ENCODE results near the gene SURF1.

The SURF1 gene

GRCh38 chr9:133367221-133367620, 10.9 kb upstream of the SURF1 start:
- H3K79me2 ChIP-seq (ENCODE audit: insufficient read depth, low read length): peaks cover 53% of the 10 kb centered on the region

DNA sequence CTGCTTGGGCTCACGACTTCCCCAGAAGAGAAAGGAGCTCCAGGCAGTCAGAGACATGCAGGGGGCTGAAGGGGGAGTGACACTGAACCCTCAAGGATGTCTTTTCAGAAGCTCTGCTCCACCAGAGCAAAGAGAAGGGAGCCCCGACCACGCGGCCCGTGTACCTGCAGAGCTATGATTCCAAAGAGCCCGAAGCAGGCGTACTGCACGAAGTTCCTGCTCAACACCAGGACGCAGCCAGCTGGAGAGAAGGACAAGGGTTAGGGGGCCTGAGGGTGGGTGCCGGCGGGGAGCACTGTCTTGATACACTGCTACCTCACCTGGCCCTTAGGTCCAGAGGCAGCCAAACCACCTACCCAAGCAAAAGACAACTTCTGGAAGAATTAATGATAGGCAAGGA, 10.1 kb upstream of the SURF1 start:
- no peaks in the 10 kb centered on the region; the same call in 1 of the 2 replicates for H4K20me1 ChIP-seq (ENCODE audit: low read depth, low read length)
- H3K36me3 ChIP-seq (ENCODE audit: low read length): peaks cover 6% of the 10 kb centered on the region
- no peak overlapping the region for H3K27ac ChIP-seq (ENCODE audit: low read depth, low read length)
- H3K79me2 ChIP-seq (ENCODE audit: insufficient read depth, low read length): peaks cover 46% of the 10 kb centered on the region
- H3K9ac ChIP-seq (ENCODE audit: low read length): no peak overlapping the region
- TF ChIP-seq CTCF (IDR thresholded peaks at IDR 0.05; ENCODE audit: insufficient read depth, low read length, poor library complexity, severe bottlenecking) (no peak), EZH2phosphoT487 (conservative IDR thresholded peaks at IDR 0.05; ENCODE audit: low read length) (no peak)
- H3K4me2 ChIP-seq (ENCODE audit: low read depth, low read length, poor library complexity, severe bottlenecking): no peak overlapping the region
- no peaks in the 10 kb centered on the region for H3K9me3 ChIP-seq (ENCODE audit: insufficient read depth, low read length)
- no peak overlapping the region for H2AFZ ChIP-seq (ENCODE audit: low read depth, low read length, severe bottlenecking)
- no peak overlapping the region for H3K4me3 ChIP-seq (ENCODE audit: insufficient read depth, low read length, poor library complexity, severe bottlenecking)
- no peaks in the 10 kb centered on the region for H3K9me2 ChIP-seq (replicated peaks; ENCODE audit: insufficient read depth, low read length)
- no peaks in the 10 kb centered on the region for H3K27me3 ChIP-seq (ENCODE audit: low read length)
- no peaks in the 10 kb centered on the region for H3F3A ChIP-seq (ENCODE audit: insufficient read depth)

More at GRCh38 chr9:133367221-133367620, 10.9 kb upstream of the SURF1 start:
- Histone ChIP-seq H3F3A (ENCODE audit: insufficient read depth) (no peaks in the 10 kb centered on the region), H4K20me1 (ENCODE audit: low read depth, low read length) (no peaks in the 10 kb centered on the region; the same call in 1 of the 2 replicates), H2AFZ (ENCODE audit: low read depth, low read length, severe bottlenecking) (no peak overlapping the region), H3K4me3 (ENCODE audit: insufficient read depth, low read length, poor library complexity, severe bottlenecking) (no peak overlapping the region), H3K27ac (ENCODE audit: low read depth, low read length) (no peak overlapping the region), H3K27me3 (ENCODE audit: low read length) (no peaks in the 10 kb centered on the region), H3K36me3 (ENCODE audit: low read length) (peaks cover 6% of the 10 kb centered on the region), H3K9me2 (replicated peaks; ENCODE audit: insufficient read depth, low read length) (no peaks in the 10 kb centered on the region), H3K9me3 (ENCODE audit: insufficient read depth, low read length) (no peaks in the 10 kb centered on the region), H3K4me2 (ENCODE audit: low read depth, low read length, poor library complexity, severe bottlenecking) (no peak overlapping the region), H3K9ac (ENCODE audit: low read length) (no peak overlapping the region)
- no peak for TF ChIP-seq CTCF (IDR thresholded peaks at IDR 0.05; ENCODE audit: insufficient read depth, low read length, poor library complexity, severe bottlenecking)
- no peak for TF ChIP-seq EZH2phosphoT487 (conservative IDR thresholded peaks at IDR 0.05; ENCODE audit: low read length)

GRCh38 chr9:133362359-133363044, 6.2 kb upstream of the SURF1 start:
- Histone ChIP-seq H3K4me3 (ENCODE audit: insufficient read depth, low read length, poor library complexity, severe bottlenecking) (no peak overlapping the region), H4K20me1 (ENCODE audit: low read depth, low read length) (no peaks in the 10 kb centered on the region), H3K4me2 (ENCODE audit: low read depth, low read length, poor library complexity, severe bottlenecking) (no peak overlapping the region), H3K36me3 (ENCODE audit: low read length) (peaks cover 6% of the 10 kb centered on the region), H3K27ac (ENCODE audit: low read depth, low read length) (no peak overlapping the region), H3K9me3 (ENCODE audit: insufficient read depth, low read length) (no peaks in the 10 kb centered on the region), H3F3A (ENCODE audit: insufficient read depth) (0 out of 2 replicates have a peak, but pooled peaks cover 5% of the 10 kb centered on the region), H3K79me2 (ENCODE audit: insufficient read depth, low read length) (peaks cover 9% of the 10 kb centered on the region; the same call in 1 of the 2 replicates), H3K9ac (ENCODE audit: low read length) (no peak overlapping the region), H3K27me3 (ENCODE audit: low read length) (no peaks in the 10 kb centered on the region), H3K9me2 (replicated peaks; ENCODE audit: insufficient read depth, low read length) (no peaks in the 10 kb centered on the region), H2AFZ (ENCODE audit: low read depth, low read length, severe bottlenecking) (no peak overlapping the region)
- TF ChIP-seq EZH2phosphoT487 (conservative IDR thresholded peaks at IDR 0.05; ENCODE audit: low read length): no peak
- TF ChIP-seq CTCF (IDR thresholded peaks at IDR 0.05; ENCODE audit: insufficient read depth, low read length, poor library complexity, severe bottlenecking): no peak
